ENCODE data around the gene CDH23. TPM values are rescaled to one million over a fixed set of nuclear protein-coding genes. Genes with fewer than 3 reads are reported as not detected.

CDH23 gene
- total and polyA plus RNA-seq, 2 of the 8 experiments (the other 6 are each of a cell fraction or from before 2014, with no cell fraction given) = 1.9 to 4.9 TPM

DNA sequence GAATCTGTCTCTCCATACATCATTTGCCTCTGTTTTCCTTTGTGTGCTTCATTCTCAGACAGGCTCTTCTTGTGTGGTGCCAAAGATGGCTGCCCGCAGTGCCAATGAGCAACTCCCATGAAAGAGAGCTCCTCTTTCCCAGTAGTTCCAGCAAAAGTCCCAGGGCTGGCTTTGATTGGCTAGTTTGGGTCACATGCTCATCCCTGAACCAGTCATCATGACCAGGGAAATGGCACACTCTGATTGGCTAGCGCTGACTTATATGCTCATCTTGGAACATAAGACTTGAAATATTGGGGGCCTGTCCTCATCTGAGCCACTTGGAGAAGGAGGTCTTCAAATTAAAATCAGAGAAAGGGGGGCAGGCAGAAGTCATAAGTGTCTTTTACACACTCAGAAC is 112.7 kb downstream of the CDH23 start:
- H2BK5ac ChIP-seq (ENCODE audit: low read depth, low read length) = no peak overlapping the region
- no peak overlapping the region for H3K4me3 ChIP-seq (ENCODE audit: extremely low read depth in 1 of 4, insufficient read depth in 2 of 4, low read depth in 3 of 4, low read length in 4 of 4)
- no peak overlapping the region for H3K4ac ChIP-seq (replicated peaks; ENCODE audit: insufficient read length, low read depth, low read length)
- no peak overlapping the region for H3K23ac ChIP-seq (ENCODE audit: insufficient read length)
- H2BK20ac ChIP-seq (ENCODE audit: low read length) = no peak overlapping the region
- POLR2A ChIA-PET (ENCODE audit: partially characterized antibody) = no interaction called here
- no peak overlapping the region for H2BK12ac ChIP-seq (ENCODE audit: low read depth, low read length)
- H3K79me2 ChIP-seq (ENCODE audit: control insufficient read depth in 1 of 2, insufficient read depth in 2 of 2, low read length in 2 of 2) = no peaks in the 10 kb centered on the region
- 78% methylated on average over 2 of the region's 2 CpGs; no CpG with 5 or more reads in 1 of the 2 experiments for WGBS, 2 experiments (ENCODE audit: extremely low coverage in 1 of 2, insufficient coverage in 1 of 2, insufficient read length in 1 of 2, insufficient replicate concordance in 2 of 2, low coverage in 1 of 2, low lambda C conversion rate in 2 of 2, missing lambda C conversion rate in 1 of 2)
- no peak for DNase-seq (ENCODE audit: low read depth in 1 of 2, low spot score in 2 of 2)
- H3K9me3 ChIP-seq (ENCODE audit: insufficient read depth in 2 of 2, low read depth in 1 of 2, low read length in 1 of 2) = no peaks in the 10 kb centered on the region
- no peak overlapping the region for H2AK5ac ChIP-seq (ENCODE audit: low read depth, low read length)
- no peak overlapping the region for H3K4me2 ChIP-seq (ENCODE audit: insufficient read depth in 1 of 2, low read depth in 2 of 2, low read length in 2 of 2)
- no peaks in the 10 kb centered on the region for H3K36me3 ChIP-seq (ENCODE audit: control insufficient read depth in 2 of 4, insufficient read depth in 4 of 4, low read length in 3 of 4)
- no peak overlapping the region for H3K27ac ChIP-seq (ENCODE audit: low read depth, low read length)
- H3K14ac ChIP-seq (ENCODE audit: insufficient read length) = no peak overlapping the region
- no peak for FAIRE-seq
- no peak overlapping the region for H2AFZ ChIP-seq (ENCODE audit: low read length)
- H3K27me3 ChIP-seq (replicated peaks in 1 of 4; ENCODE audit: control insufficient read depth in 3 of 4, extremely low read depth in 1 of 4, insufficient read depth in 3 of 4, low read length in 3 of 4) = no peaks in the 10 kb centered on the region; a peak in 1 of 7 replicates
- no peak overlapping the region for H2BK15ac ChIP-seq (ENCODE audit: low read length)
- CTCF ChIA-PET (ENCODE audit: partially characterized antibody) = interaction anchor here (0.6 to 3.0 kb wide), 11 partner anchors 8 to 194 kb away, joined by 3 to 14 read pairs (median 4); no protein-coding TSS in a partner anchor
- no peak overlapping the region for H3K9ac ChIP-seq (replicated peaks in 1 of 4; ENCODE audit: extremely low read depth in 1 of 4, low read depth in 3 of 4, low read length in 3 of 4)
- no peak overlapping the region for H4K8ac ChIP-seq (ENCODE audit: extremely low read depth, insufficient read depth, low read length)
- H4K5ac ChIP-seq (ENCODE audit: insufficient read length, low read depth, low read length) = no peak overlapping the region
- H3K18ac ChIP-seq (ENCODE audit: extremely low read depth, low read length) = no peak overlapping the region
- no peak overlapping the region for H4K91ac ChIP-seq (replicated peaks; ENCODE audit: insufficient read length, low read length)
- H3K23me2 ChIP-seq (ENCODE audit: low read depth, low read length) = no peaks in the 10 kb centered on the region
- no peak for TF ChIP-seq RAD21 (IDR thresholded peaks at IDR 0.05 in 1 of 2, conservative IDR thresholded peaks at IDR 0.05 in 1 of 2; ENCODE audit: low read depth in 2 of 2, low read length in 2 of 2)
- TF ChIP-seq, protein P1, sequence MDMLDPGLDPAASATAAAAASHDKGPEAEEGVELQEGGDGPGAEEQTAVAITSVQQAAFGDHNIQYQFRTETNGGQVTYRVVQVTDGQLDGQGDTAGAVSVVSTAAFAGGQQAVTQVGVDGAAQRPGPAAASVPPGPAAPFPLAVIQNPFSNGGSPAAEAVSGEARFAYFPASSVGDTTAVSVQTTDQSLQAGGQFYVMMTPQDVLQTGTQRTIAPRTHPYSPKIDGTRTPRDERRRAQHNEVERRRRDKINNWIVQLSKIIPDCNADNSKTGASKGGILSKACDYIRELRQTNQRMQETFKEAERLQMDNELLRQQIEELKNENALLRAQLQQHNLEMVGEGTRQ (IDR thresholded peaks at IDR 0.05; ENCODE audit: low read length) = 0 out of 2 replicates have a peak, but pooled peaks have one; percentile 18
- H4K20me1 ChIP-seq (replicated peaks in 1 of 2; ENCODE audit: control insufficient read depth in 1 of 2, insufficient read depth in 2 of 2, low read length in 2 of 2) = no peaks in the 10 kb centered on the region
- H2BK120ac ChIP-seq (replicated peaks; ENCODE audit: low read depth, low read length) = no peak overlapping the region
- no peaks in the 10 kb centered on the region for H3K4me1 ChIP-seq (replicated peaks in 1 of 4; ENCODE audit: control insufficient read depth in 3 of 4, insufficient read depth in 4 of 4, low read length in 3 of 4)
- no peaks in the 10 kb centered on the region for H3K79me1 ChIP-seq (ENCODE audit: low read depth, low read length)
- H3K56ac ChIP-seq (replicated peaks; ENCODE audit: insufficient read length, low read depth, low read length) = no peak overlapping the region
